Measurements from ENCODE around the gene DDX10.

GRCh38 chr11:108709741-108710140, 44.9 kb downstream of the DDX10 start:
- TF ChIP-seq EZH2 (IDR thresholded peaks at IDR 0.05) = no peak
- TF ChIP-seq POLR2AphosphoS5 (IDR thresholded peaks at IDR 0.05; ENCODE audit: borderline replicate concordance, low read depth, low read length) = no peak
